ENCODE data around the gene MORN3. TPM values are rescaled to one million over a fixed set of nuclear protein-coding genes. Genes with fewer than 3 reads are reported as not detected.
A peak's percentile ranks its signal among the peaks of the same experiment; 100 is the strongest.

Gene MORN3
- total and polyA plus RNA-seq, 9 of the 15 experiments (the other 6 are each of a cell fraction or from before 2014, with no cell fraction given), result 0.09 to 0.27 (median 0.20) TPM

DNA sequence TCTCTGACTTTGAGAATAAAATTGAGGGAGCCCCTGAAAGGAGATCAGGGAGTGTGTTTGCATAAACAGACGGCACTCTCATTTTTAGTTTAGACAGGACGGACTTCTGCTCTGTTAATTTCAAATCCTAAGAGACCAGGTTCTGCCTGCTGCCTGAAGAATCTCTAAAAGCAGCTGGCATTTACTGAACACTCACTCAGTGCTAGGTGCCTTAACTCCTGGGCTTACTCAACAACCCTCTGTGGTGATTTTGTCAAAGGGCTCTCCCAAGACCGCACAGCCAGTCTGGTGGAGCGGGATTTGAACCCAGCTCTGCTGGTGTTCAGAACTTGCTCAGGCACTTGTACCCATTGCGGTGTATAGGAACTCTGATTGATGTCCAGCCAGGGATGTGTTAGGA lies 40.9 kb downstream of the MORN3 start:
- WGBS (ENCODE audit: insufficient coverage, low coverage, missing lambda C conversion rate), result 71% methylated on average over 5 of the region's 5 CpGs
- peaks cover 60% of the 10 kb centered on the region for H3K79me2 ChIP-seq (ENCODE audit: control insufficient read depth, insufficient read depth, low read length)
- in situ Hi-C loops (cut with MboI), result no loop called here

More for the DNA sequence above, 40.9 kb downstream of the MORN3 start:
- no TSS peak for BruUV-seq (replicated peaks)
- Histone ChIP-seq H3K27me3 (ENCODE audit: control insufficient read depth in 2 of 2, insufficient read depth in 2 of 2, low read length in 2 of 2) (no peaks in the 10 kb centered on the region), H3K4me1 (replicated peaks in 1 of 2; ENCODE audit: control insufficient read depth in 2 of 2, insufficient read depth in 2 of 2, low read length in 2 of 2) (peaks cover 51 to 52% of the 10 kb centered on the region in 2 experiments), H3K9me1 (ENCODE audit: control insufficient read depth, insufficient read depth, low read length) (no peaks in the 10 kb centered on the region), H3K4me2 (ENCODE audit: insufficient read depth, low read length) (peak overlapping the region; percentile 88), H3K9me3 (replicated peaks; ENCODE audit: control insufficient read depth, insufficient read depth, low read depth, low read length) (no peaks in the 10 kb centered on the region), H2AFZ (ENCODE audit: low read depth, low read length) (no peak overlapping the region), H4K20me1 (replicated peaks; ENCODE audit: control insufficient read depth, insufficient read depth, low read length) (peaks cover 8% of the 10 kb centered on the region), H3K9ac (ENCODE audit: insufficient read depth in 1 of 2, low read depth in 2 of 2, low read length in 2 of 2) (peak overlapping the region in 1 of 2 experiments; percentile 73; a peak in 3 of 4 replicates), H3K4me3 (peak overlapping the region; percentile 90), H3K27ac (ENCODE audit: extremely low read depth, low read depth, low read length) (peak overlapping the region; percentile 42; the same call in 1 of the 3 replicates), H3K36me3 (ENCODE audit: control insufficient read depth, insufficient read depth, low read length) (peaks cover 17% of the 10 kb centered on the region; the same call in 1 of the 3 replicates)
- ChIA-PET POLR2A (interaction anchor here (1.0 to 2.0 kb wide), 2 partner anchors 28 to 76 kb away, joined by 3 to 7 read pairs; no protein-coding TSS in a partner anchor), CTCF (ENCODE audit: low intra/inter-chr PET ratio) (interaction anchor here (0.6 kb wide), 1 partner anchor 162 kb away, joined by 3 read pairs; no protein-coding TSS in a partner anchor)
- DNase-seq (ENCODE audit: extremely low read depth in 1 of 4, low spot score in 3 of 4), result peak in 1 of 4 experiments; percentile 5
- ATAC-seq, result no peak
- intact Hi-C loops (cut with micrococcal nuclease), result loop anchor here (5.0 kb wide), 1 partner anchor 34 kb away; no protein-coding TSS in a partner anchor
- FAIRE-seq, result no peak
- TF ChIP-seq BCOR (IDR thresholded peaks at IDR 0.05) (peak; percentile 29; the same call in 1 of the 2 replicates), SRSF7 (optimal IDR thresholded peaks at IDR 0.05; ENCODE audit: low read depth, low read length) (no peak), SP1 (CRISPR knock-in tag; IDR thresholded peaks at IDR 0.05) (peak; percentile 38; the same call in 1 of the 2 replicates), RBM25 (IDR thresholded peaks at IDR 0.05; ENCODE audit: low read depth, low read length, severe bottlenecking) (peak; percentile 44), SMAD1 (IDR thresholded peaks at IDR 0.05; ENCODE audit: low read depth, low read length, partially characterized antibody) (no peak), NFIX (CRISPR knock-in tag; IDR thresholded peaks at IDR 0.05; ENCODE audit: low read depth) (peak; percentile 8; the same call in 1 of the 2 replicates)
- TF ChIP-seq, protein P1, sequence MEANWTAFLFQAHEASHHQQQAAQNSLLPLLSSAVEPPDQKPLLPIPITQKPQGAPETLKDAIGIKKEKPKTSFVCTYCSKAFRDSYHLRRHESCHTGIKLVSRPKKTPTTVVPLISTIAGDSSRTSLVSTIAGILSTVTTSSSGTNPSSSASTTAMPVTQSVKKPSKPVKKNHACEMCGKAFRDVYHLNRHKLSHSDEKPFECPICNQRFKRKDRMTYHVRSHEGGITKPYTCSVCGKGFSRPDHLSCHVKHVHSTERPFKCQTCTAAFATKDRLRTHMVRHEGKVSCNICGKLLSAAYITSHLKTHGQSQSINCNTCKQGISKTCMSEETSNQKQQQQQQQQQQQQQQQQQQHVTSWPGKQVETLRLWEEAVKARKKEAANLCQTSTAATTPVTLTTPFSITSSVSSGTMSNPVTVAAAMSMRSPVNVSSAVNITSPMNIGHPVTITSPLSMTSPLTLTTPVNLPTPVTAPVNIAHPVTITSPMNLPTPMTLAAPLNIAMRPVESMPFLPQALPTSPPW (CRISPR knock-in tag; IDR thresholded peaks at IDR 0.05), result 0 out of 2 replicates have a peak, but pooled peaks have one; percentile 3
- TF ChIP-seq, protein P2, sequence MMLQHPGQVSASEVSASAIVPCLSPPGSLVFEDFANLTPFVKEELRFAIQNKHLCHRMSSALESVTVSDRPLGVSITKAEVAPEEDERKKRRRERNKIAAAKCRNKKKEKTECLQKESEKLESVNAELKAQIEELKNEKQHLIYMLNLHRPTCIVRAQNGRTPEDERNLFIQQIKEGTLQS (IDR thresholded peaks at IDR 0.05), result no peak
- TF ChIP-seq, protein P2 (CRISPR knock-in tag; conservative IDR thresholded peaks at IDR 0.05), result no peak
